NCI-H1092 treated with DMSO at 0.1 percent for 48 hours (cell line): ENCODE results near the gene PCDHA5.
"Not testable (repeated sequence)": the region's sequence is repeated elsewhere in the genome, so short reads cannot be mapped to it uniquely, and the experiment has no call there.

ENCODE experiments used
- DNase-seq: peaks from one replicate; lab custom pipeline; 2025; lab: John Stamatoyannopoulos, UW

Gene PCDHA5

DNA sequence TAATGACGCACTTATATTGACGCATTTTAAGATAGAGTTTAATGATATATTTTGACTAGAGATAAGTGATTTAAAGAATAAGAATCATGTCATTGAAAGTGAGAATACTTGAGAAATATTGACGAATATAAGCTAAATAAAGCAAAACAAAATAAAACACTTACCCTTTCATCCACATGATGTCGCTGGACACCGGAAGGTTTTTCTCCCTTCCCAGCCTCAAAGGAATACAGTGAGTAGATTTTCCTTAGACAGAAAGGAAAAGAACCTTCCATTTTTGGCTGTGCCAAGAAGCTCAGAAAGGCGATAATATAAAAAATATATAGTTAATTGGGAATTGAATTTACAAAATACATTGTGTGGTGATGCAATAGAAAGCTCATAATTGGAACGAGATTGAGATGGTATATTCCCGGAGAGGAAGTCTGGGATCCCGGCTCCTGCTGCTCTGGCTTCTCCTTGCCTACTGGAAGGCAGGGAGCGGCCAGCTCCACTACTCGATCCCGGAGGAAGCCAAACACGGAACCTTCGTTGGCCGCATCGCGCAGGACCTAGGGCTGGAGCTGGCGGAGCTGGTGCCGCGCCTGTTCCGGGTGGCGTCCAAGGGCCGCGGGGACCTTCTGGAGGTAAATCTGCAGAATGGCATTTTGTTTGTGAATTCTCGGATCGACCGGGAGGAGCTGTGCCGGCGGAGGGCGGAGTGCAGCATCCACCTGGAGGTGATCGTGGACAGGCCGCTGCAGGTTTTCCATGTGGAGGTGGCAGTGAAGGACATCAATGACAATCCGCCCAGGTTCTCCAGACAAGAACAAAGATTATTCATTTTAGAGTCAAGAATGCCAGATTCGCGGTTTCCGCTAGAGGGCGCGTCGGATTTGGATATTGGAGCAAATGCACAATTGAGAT, at the start of gene PCDHA5:
Gene PCDHA5, plus strand, starts transcription at position 239 of the 906 bp plus-strand sequence.
- no peak for DNase-seq

- no peak for DNase-seq
Measured at GRCh38 chr5:140780512-140780911, 40.9 kb upstream of the PCDHA5 start.

GRCh38 chr5:140785905-140786686, 35.3 kb upstream of the PCDHA5 start, which contains the start of gene PCDHA1:
TSS of gene PCDHA1 (plus strand) at chr5:140786140.
- DNase-seq = no peak

DNA sequence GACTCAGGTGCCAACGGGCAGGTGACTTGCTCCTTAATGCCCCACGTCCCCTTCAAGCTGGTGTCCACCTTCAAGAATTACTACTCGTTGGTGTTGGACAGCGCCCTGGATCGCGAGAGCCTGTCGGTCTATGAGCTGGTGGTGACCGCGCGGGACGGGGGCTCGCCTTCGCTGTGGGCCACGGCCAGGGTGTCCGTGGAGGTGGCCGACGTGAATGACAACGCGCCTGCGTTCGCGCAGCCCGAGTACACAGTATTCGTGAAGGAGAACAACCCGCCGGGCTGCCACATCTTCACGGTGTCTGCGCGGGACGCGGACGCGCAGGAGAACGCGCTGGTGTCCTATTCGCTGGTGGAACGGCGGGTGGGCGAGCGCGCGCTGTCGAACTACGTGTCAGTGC, 34.0 kb upstream of the PCDHA5 start:
- DNase-seq = not testable (repeated sequence)

DNA sequence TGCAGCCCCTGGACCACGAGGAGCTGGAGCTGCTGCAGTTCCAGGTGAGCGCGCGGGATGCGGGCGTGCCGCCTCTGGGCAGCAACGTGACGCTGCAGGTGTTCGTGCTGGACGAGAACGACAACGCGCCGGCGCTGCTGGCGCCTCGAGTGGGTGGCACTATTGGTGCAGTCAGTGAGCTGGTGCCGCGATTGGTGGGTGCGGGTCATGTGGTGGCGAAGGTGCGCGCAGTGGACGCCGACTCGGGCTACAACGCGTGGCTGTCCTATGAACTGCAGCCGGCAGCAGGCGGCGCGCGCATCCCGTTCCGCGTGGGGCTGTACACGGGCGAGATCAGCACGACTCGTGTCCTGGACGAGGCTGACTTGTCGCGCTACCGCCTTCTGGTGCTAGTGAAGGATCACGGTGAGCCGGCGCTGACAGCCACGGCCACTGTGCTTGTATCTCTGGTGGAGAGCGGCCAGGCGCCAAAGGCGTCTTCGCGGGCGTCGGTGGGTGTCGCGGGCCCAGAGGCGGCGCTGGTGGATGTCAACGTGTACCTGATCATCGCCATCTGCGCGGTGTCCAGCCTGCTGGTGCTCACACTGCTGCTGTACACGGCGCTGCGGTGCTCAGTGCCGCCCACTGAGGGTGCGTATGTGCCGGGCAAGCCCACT, 33.4 kb upstream of the PCDHA5 start:
- not testable (repeated sequence) for DNase-seq

DNA sequence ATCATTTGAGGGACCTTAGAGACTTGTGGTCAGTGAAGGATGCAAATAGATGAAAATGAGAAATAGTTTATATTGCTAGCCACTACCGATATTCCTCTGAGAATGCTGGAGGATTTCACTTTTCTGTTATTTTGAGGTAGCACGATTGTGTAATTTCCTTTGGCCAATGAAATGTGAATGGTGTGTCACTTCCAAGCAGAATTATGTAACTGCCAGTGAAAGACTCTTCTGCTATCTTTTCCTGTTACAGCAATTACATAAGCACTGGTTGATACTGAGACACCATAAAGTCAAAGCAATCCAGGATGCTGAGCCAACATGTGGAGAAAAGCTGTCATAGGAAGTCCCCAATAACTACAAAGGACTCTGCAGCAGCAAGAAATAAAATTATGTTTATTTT, 30.3 kb upstream of the PCDHA5 start:
- no peak for DNase-seq

DNA sequence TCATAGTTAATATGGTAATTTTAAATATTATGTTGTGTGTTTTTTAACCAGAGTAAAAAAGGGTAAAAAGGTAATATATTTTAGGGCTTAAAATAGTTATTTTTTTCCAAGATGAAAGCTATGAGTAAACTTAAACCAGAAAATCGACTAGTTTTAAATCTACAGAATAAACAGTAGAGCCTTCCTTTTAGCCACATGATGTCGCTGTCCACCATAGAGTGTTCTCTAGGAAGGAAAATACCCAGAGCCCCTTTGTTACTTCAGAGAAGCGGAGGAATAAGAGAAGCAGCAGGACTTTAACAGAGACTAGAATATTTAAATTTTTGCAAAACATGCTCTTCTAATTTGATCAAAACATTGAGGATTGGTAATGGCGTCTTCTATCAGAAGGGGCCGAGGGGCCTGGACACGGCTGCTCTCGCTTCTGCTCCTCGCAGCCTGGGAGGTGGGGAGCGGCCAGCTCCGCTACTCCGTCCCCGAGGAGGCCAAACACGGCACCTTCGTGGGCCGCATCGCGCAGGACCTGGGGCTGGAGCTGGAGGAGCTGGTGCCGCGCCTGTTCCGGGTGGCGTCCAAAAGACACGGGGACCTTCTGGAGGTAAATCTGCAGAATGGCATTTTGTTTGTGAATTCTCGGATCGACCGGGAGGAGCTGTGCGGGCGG, 26.7 kb upstream of the PCDHA5 start, which contains the start of gene PCDHA2:
Gene PCDHA2, plus strand, starts transcription at position 258 of the 664 bp plus-strand sequence.
- DNase-seq = no peak

DNA sequence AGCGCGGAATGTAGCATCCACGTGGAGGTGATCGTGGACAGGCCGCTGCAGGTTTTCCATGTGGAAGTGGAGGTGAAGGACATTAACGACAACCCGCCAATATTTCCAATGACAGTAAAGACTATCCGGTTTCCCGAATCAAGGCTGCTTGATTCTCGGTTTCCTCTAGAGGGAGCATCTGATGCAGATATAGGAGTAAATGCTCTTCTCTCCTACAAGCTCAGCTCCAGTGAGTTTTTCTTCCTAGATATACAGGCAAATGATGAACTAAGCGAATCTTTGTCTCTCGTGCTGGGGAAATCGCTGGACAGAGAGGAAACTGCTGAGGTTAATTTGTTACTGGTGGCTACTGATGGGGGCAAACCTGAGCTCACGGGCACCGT, 26.2 kb upstream of the PCDHA5 start:
- no peak for DNase-seq

GRCh38 chr5:140796072-140796717, 25.2 kb upstream of the PCDHA5 start:
- DNase-seq = not testable (repeated sequence)

DNA sequence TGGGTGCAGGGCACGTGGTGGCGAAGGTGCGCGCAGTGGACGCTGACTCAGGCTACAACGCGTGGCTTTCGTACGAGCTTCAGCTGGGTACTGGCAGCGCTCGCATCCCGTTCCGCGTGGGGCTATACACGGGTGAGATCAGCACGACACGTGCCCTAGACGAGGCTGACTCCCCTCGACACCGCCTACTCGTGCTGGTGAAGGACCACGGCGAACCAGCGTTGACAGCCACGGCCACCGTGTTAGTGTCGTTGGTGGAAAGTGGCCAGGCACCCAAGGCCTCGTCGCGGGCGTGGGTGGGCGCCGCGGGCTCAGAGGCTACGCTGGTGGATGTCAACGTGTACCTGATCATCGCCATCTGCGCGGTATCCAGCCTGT, 24.7 kb upstream of the PCDHA5 start:
- DNase-seq = no peak

DNA sequence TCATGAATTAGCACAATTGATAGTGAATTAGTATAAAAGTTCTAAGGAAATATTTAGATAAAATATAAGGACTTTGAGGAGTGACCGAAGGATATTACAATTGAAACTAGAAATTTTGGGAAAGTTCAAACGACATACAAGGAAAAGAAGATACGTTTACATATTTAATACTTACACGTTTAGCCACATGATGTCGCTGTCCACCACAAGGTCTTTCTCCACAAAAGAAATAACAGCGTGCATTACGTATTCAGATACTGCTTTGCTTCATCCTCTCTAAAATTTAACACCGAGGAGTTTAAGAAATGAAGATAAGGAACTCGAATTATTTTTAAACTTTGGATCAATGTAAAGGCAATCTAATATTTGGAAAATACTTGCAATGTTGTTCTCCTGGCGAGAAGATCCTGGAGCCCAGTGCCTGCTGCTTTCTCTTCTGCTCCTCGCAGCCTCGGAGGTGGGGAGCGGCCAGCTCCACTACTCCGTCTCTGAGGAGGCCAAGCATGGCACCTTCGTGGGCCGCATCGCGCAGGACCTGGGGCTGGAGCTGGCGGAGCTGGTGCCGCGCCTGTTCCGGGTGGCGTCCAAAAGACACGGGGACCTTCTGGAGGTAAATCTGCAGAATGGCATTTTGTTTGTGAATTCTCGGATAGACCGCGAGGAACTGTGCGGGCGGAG, 20.5 kb upstream of the PCDHA5 start, which contains the start of gene PCDHA3:
Gene PCDHA3, plus strand, starts transcription at position 242 of the 678 bp plus-strand sequence.
- DNase-seq = no peak

DNA sequence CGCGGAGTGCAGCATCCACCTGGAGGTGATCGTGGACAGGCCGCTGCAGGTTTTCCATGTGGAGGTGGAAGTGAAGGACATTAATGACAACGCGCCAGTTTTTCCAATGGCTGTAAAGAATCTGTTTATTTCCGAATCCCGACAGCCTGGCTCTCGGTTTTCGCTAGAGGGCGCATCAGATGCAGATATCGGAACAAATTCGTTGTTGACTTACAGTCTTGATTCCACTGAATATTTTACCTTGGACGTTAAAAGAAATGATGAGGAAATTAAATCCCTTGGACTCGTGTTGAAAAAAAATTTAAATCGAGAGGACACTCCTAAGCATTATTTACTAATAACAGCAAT, 19.9 kb upstream of the PCDHA5 start:
- no peak for DNase-seq

GRCh38 chr5:140802381-140802780, 19.0 kb upstream of the PCDHA5 start:
- not testable (repeated sequence) for DNase-seq

DNA sequence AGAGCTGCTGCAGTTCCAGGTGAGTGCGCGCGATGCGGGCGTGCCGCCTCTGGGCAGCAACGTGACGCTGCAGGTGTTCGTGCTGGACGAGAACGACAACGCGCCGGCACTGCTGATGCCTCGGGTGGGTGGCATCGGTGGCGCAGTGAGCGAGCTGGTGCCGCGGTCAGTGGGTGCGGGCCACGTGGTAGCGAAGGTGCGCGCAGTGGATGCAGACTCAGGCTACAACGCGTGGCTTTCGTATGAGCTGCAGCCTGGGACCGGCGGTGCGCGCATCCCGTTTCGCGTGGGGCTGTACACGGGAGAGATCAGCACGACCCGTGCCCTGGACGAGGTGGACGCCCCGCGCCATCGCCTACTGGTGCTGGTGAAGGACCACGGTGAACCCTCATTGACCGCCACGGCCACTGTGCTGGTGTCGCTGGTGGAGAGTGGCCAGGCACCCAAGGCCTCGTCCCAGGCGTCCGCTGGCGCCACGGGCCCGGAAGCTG, 18.6 kb upstream of the PCDHA5 start:
- no peak for DNase-seq

- peak; percentile 69 for DNase-seq
Measured at GRCh38 chr5:140806834-140807775, 14.3 kb upstream of the PCDHA5 start, which contains the start of gene PCDHA4. TSS of gene PCDHA4 (plus strand) at chr5:140807068.

DNA sequence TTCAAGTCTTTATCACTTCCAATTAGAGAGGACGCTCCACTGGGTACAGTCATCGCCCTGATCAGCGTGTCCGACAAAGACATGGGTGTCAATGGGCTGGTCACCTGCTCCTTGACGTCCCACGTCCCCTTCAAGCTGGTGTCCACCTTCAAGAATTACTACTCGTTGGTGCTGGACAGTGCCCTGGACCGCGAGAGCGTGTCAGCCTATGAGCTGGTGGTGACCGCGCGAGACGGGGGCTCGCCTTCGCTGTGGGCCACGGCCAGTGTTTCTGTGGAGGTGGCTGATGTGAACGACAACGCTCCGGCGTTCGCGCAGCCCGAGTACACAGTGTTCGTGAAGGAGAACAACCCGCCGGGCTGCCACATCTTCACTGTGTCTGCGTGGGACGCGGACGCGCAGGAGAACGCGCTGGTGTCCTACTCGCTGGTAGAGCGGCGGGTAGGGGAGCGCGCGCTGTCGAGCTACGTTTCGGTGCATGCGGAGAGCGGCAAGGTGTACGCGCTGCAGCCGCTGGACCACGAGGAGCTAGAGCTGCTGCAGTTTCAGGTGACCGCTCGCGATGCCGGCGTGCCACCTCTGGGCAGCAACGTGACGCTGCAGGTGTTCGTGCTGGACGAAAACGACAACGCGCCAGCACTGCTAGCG, 13.0 kb upstream of the PCDHA5 start:
- not testable (repeated sequence) for DNase-seq

DNA sequence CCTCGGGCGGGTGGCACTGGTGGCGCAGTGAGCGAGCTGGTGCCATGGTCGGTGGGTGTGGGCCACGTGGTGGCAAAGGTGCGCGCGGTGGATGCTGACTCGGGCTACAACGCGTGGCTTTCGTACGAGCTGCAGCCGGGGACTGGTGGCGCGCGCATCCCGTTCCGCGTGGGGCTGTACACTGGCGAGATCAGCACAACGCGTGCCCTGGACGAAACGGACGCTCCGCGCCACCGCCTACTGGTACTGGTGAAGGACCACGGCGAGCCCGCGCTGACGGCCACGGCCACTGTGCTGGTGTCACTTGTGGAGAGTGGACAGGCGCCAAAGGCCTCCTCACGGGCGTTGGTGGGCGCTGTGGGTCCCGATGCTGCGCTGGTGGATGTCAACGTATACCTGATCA, 12.5 kb upstream of the PCDHA5 start:
- no peak for DNase-seq

- DNase-seq = no peak
Measured at GRCh38 chr5:140822281-140822629, 842 bp downstream of the PCDHA5 start.

- DNase-seq = not testable (repeated sequence)
Measured at GRCh38 chr5:140822969-140823368, 1.6 kb downstream of the PCDHA5 start.
